T-helper 2 cell treated with Interferon-gamma antibody and Interleukin-4, amounts not matched to agents 100 ng/mL and 5 ng/mL, for 36 hours (primary cell): Measurements from ENCODE around the gene INPP5E. TPM values are rescaled to one million over a fixed set of nuclear protein-coding genes. Genes with fewer than 3 reads are reported as not detected.
"Not testable (repeated sequence)": the region's sequence is repeated elsewhere in the genome, so short reads cannot be mapped to it uniquely, and the experiment has no call there.

Experiments used
- intact Hi-C: fragments of 100-400 bp; cut with micrococcal nuclease; formaldehyde crosslinking; loops from one replicate; pipeline ENCODE4 v1.15.1; 2023
- total RNA-seq: library from RNA; stranded (reverse); gene quantifications from 2 replicates; pipeline ENCODE4 v1.2.3, GENCODE V29; 2022

The INPP5E gene
- total RNA-seq, 1 donor from 2014 or later, result 18.5 TPM

- intact Hi-C loops, result no loop called here
Measured at GRCh38 chr9:136429683-136430491, 9.8 kb downstream of the INPP5E start.

DNA sequence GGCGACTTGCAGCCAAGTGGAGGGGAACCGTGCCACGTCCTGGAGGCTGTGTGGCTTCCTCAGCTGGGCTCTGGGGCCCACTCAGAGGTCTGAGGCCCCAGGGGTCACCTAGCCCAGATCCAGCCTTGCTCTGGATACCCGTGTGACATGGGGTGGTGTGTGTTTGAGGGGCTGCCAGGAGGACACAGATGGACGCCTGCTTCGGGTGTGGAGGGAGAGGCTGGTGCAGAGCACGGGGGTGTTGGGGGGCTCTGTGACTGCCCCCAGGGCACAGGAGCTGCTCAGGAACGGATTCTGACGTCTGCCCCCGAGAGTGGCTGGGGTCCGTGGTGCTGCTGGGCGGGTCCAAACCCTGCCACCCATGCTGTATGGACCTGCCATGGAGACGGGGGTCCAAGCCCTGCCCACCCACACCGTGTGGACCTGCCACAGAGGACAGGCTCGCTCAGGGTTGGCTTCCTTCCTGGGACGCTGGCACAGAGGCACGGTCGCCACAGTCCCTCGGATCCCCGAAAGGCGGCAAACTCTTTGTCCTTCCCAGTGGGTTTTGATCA lies 10.5 kb downstream of the INPP5E start:
- intact Hi-C loops, result no loop called here

DNA sequence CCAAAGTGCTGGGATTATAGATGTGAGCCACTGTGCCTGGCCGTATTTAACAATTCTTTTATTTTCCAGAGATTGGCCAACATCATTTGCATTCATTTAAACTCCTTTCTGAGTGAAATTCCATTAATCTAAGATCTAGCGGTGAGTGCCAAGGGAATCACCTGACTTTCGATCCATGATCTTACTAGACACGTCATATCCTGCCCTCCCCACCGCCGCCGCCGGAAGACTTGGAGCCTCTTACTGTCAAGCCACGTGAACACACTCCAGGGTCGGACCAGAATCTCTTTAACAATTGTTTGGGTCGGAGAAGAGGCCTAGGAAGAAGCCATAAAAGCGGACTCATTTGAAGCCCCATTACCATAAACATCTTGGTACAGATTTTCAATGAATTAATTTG lies 12.9 kb downstream of the INPP5E start:
- intact Hi-C loops, result no loop called here

DNA sequence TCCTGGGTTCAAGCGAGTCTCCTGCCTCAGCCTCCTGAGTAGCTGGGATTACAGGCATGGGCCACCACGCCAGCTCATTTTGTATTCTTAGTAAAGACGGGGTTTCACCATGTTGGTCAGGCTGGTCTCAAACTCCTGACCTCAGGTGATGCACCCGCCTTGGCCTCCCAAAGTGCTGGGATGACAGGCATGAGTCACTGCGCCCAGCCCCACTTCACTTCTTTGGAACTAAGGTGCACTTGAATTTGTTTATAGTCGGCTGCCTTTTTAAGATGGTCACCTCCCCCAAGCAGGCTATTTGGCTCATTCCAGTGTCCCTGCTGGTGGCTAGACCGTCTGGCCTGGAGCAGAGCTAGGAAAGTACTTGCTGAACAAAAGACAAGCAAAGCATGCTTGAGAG lies 14.3 kb downstream of the INPP5E start:
- intact Hi-C loops, result not testable (repeated sequence)

DNA sequence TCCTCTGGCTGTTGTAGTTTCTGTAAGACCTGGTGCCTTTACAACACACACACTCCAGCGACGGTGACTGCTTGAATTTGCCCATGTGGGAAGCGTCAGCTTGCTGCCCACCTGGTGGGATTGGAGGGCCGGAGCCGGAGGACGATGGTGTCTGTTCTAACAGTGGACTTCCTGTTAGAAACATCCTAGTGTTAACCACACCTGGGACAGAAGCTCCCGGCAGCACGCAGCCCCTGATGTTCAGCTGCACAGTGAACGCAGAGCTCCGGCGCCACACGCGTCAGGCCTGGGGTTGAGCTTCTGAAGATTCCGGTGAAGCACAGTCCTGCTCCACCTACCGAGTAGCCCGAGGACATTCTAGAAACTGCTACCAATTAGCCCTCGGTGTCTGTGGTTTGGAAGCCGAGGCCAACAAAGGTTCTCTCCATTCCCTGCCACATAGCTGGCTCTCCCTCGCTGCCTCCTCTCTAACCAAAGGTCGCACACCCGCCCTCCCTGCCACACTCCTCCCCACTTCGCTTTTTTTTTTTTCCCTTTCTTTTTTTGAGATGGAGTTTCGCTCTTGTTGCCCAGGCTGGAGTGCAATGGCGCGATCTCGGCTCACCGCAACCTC lies 14.8 kb downstream of the INPP5E start:
- intact Hi-C loops, result no loop called here

DNA sequence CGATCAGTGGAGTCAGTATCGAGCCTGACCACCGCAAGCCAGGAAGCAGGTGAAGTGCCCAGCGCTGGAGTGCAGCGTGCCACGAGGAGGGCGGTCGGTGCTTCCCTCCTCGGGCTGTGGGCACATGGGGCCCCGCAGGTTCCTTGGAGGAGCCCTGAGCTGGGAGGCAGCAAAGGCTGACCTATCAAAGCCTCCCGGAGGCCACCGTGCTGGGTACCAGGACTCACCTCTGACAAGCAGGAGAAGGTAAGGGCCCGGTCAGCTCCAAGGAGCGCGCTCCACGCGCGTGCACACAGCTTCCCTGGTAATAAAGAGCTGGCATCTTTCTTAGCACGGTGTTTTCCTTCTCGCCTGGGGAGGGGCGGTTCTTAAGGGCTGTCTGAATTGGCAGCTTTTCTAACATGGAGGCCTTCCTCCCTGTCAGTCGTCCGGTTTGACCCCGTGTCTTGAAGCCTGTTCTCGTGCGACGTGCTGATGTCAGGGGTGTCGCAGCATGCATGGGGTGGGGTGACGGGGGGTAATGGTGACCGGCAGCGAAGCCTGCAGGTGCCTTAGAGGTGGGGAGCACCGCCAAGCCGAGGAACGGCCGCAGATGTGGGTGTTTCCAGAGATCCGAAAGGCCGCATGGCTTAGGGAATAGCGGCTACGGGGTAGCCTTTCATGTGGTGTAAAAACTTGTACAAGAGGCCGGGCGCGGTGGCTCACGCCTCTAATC lies 16.1 kb downstream of the INPP5E start:
- intact Hi-C loops, result no loop called here

GRCh38 chr9:136422876-136423275 lies 16.8 kb downstream of the INPP5E start:
- intact Hi-C loops, result no loop called here

- intact Hi-C loops, result no loop called here
Measured at GRCh38 chr9:136421791-136422190, 17.9 kb downstream of the INPP5E start.

DNA sequence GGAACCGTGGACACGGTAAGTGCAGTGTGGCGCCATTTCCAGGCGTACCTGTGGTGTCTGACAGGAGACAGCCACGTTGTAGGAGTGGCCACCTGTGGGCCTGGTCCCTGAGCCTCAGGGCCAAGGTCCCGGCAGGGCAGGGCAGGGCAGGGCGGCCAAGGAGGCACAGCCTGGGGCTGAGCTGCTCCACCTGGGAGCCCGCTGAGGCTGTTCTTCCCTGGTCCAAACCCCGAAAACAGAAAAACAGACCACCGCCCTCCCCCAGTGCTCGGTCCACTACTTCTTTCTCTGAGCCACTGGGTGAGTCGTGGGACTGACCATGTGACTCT lies 20.6 kb downstream of the INPP5E start:
- intact Hi-C loops, result no loop called here

GRCh38 chr9:136418182-136419091 lies 21.2 kb downstream of the INPP5E start:
- intact Hi-C loops, result no loop called here

- intact Hi-C loops, result no loop called here
Measured at GRCh38 chr9:136416914-136417313, 22.7 kb downstream of the INPP5E start.

DNA sequence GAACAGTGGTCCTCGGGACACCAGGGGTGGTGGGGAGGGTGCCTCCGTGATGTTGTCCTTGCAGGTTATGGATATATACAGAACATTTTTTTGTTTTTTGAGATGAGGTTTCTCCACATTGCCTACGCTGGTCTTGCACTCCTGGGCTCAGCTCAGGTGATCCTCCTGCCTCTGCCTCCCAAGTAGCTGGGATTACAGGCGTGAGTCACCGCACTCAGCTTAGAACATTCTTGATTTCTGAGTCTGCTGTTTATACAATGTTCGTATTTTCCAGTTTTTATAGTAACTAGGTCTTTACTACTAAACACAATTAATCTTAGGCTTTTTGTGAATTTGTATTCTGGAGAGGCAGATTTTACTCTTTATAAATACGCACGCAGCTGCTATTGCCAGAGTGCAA lies 23.2 kb downstream of the INPP5E start:
- intact Hi-C loops, result no loop called here

GRCh38 chr9:136412962-136413361 lies 26.7 kb downstream of the INPP5E start:
- intact Hi-C loops, result no loop called here

DNA sequence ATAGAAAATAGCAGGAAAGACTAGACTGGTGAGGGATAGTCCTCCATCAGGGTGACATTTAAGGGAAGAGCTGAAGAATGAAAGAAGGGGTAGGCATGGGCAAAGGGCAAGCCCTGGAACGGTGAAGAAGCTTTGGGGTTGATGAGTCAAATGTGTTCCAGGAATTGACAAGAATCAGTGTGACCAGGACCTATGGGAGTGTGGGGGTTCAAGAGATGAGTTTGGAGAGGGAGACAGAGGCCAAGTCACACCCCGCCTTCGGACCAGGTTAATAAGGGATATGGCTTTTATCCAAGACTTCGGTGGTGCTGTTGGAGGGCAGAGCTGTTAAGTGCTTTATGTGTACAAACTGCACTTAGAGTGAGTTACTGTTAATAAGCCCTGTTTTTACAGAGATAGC lies 28.3 kb downstream of the INPP5E start:
- intact Hi-C loops, result no loop called here

GRCh38 chr9:136410500-136411287 lies 29.0 kb downstream of the INPP5E start, which contains the start of the genes ENTR1 and PMPCA:
Gene ENTR1, minus strand, starts transcription at chr9:136410614. Its CDS starts 217 bp downstream, at chr9:136410397.
Gene PMPCA, plus strand, starts transcription at chr9:136410658. Its CDS starts 11 bp downstream, at chr9:136410669.
- intact Hi-C loops, result loop anchor here (1.0 kb wide), 2 partner anchors 10 to 73 kb away; partner anchors contain the start of genes SEC16A and SNAPC4

DNA sequence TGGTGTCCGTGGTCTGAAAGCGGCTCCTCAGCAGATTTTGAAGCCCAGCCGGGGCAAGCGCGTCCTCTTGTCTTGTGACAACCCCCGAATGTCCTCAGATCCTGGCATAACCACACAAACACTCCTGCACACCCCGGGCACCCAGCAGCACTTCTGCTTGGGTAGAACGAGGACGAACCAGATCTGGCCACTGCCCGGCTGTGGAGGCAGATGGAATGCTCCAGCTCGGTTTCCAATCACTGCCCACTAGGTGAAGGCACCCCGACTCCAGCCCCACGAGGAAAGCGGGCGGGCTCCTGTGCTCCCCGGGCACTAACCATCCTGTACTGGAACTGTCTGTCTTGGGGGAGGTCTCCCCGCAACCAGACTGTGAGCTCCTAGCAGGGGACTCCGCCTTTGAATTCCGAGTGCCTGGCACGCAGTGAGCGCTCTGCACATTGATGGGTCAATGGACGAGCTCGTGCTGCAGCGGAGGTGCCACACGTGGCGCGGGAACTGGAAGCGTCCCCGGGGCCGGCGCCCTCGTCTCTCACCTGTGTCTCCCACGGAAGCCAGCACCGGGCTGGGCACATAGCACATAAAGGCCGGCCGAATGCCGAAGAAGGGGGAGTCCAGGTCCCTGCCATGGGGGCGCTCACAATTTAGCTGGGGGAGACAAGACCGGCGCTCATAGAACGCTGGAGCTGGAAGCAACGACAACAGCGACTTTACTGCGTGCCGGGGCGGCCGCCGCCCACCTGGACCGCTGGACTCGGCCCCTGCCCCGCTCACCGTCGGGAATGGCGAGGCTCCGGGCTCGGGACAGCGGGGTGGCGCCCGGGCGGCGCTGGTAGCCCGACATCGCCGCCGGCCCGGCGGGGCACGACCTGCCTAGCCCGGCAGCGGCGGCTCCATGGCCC lies 29.8 kb downstream of the INPP5E start:
- intact Hi-C loops, result loop anchor here (1.0 to 10.0 kb wide), 3 partner anchors 10 to 125 kb away; partner anchors contain the start of genes SEC16A and SNAPC4

- intact Hi-C loops, result loop anchor here (10.0 kb wide), 1 partner anchor 127 kb away; no protein-coding TSS in a partner anchor
Measured at GRCh38 chr9:136407911-136408310, 31.7 kb downstream of the INPP5E start.

DNA sequence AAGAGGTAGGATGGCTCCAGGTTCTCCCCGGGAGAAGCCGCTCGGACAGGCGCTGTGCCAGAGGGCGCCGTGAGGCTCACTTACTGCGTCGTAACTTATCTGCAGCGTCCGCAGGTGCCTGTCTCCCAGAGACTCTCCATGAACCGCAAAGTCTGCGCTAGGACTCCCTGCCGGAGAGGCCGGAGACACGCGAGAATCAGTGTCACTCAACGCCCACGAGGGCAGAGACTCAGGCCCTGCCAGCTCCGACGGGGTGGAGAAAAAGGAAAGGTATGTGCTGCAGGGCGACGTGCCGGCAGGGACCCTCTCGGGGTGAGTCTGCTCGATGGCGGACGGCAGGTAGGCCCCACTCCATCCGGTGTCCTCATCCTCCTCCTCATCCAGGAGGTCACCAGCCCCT lies 32.6 kb downstream of the INPP5E start:
- intact Hi-C loops, result loop anchor here (10.0 kb wide), 1 partner anchor 128 kb away; no protein-coding TSS in a partner anchor

GRCh38 chr9:136405904-136406303 lies 33.7 kb downstream of the INPP5E start:
- intact Hi-C loops, result loop anchor here (10.0 kb wide), 1 partner anchor 129 kb away; no protein-coding TSS in a partner anchor
